ENCODE results near the gene SUSD1.
"Not testable (repeated sequence)": the region's sequence is repeated elsewhere in the genome, so short reads cannot be mapped to it uniquely, and the experiment has no call there.

Gene SUSD1

DNA sequence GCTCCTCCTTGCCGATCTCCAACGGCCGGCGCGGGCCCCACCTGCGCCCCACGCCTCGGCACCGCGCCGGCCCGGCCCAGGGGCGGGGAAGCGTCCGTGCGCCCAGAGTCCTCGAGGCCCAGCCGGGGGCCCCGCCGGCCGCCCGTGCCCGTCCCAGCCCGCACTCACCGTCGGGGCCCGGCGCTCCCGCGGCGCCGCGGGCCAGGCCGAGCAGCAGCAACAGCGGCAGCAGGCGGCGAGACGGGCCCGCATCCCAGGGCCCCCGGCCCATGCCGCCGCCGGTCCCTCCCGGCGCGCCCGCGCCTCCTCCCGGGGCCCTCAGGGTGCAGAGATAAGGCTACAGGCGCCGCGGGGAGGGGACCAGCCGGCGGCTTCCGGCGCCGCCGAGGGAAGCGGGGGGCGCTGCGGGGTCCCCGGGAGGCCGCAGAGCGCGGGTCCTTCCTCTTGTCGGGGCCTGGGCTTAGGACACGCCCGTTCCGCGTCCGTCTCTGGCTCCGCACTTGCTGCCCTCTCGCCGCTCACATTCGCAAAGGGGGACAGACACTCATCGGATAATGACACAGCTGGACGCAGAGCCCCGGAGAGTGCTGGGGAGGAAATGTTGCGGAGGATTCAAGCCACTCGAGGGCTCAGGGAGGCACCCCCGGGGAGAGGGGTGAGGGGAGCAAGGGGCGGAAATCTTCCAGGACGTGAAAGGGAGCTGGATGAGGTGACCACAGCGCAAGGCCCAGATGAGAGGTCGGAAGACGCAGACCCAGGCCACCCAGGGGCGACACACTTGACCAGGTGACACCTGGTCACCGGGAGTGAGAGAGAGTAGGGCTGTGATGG, at the start of gene SUSD1:
TSS of gene SUSD1 (minus strand) at position 333 of the 831 bp plus-strand sequence. CDS start at position 271, 62 bp downstream.
- Mint-ChIP-seq H3K4me3 (peak within 1 kb of the TSS; percentile 81), H3K27ac (peak within 1 kb of the TSS; percentile 87), H3K9me3 (no peaks in the 10 kb centered on the region), H3K36me3 (ENCODE audit: low read depth) (peaks cover 33% of the 10 kb centered on the region), H3K4me1 (ENCODE audit: low read depth) (peaks cover 74% of the 10 kb centered on the region), H3K27me3 (no peaks in the 10 kb centered on the region)
- intact Hi-C loops (cut with micrococcal nuclease), result no loop called here

DNA sequence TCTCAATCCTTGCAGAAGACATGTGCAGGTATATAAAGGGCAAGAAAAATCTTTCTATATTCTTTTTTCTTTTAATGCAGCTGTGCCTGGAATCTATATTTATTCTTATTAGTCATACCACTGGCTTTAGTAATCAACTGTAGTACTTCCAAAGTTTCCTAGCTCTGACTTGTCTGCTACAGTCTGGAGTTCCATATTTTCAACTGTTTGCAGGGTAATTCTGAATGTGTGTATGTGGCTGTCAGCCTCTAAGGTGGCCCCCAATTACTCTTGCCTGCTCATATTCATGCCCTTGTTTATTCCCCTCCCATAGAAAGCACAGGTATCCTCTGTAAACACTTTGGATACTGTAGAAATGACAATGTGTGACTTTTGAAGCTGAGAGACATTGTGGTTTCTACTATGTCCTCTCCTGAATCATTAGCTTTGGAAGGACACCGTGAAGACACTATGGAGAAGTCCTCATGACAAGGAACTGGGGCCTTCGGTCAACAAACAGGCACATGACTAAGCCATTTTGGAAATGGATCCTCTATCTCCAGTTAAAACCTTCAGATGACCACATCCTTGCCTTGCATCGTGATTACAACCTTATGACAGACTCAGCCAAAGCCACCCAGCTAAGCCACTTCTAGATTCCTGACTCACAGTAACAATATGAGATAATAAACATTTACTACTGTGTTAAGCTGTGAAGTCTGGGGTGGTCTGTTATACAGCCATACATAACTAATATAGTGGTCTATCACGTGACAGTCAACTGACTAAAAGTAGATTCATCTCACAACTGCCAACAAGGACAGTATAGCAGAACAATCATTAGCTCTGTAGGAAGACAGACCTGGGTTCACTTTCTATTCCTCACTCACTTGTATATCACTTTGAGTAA, 49.5 kb upstream of the SUSD1 start:
- H3K4me1 Mint-ChIP-seq (ENCODE audit: low read depth), result peaks cover 10% of the 10 kb centered on the region
- H3K27me3 Mint-ChIP-seq, result no peaks in the 10 kb centered on the region
- intact Hi-C loops (cut with micrococcal nuclease), result no loop called here
- no peaks in the 10 kb centered on the region for H3K9me3 Mint-ChIP-seq
- H3K27ac Mint-ChIP-seq, result peak overlapping the region; percentile 68
- peaks cover 91% of the 10 kb centered on the region for H3K36me3 Mint-ChIP-seq (ENCODE audit: low read depth)
- H3K4me3 Mint-ChIP-seq, result no peak overlapping the region

DNA sequence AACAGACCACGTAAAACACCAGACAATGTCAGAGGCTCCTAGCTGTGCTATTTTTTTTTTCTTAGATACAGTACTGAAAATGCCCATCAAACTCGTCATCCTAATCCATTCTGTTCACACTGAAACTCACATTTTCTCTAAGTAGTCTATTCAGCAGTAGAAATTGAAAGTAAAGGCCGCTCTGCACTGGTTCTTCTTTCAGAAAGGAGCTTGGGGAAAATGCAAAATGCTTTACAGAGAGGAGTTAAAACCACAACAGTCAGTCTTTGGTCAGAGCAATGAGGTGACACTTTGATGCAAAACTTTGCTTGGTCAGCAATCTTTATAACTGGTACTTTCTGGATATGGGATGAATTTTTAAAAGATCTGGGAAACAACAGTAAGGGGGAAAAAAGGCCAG, 43.8 kb upstream of the SUSD1 start:
- H3K9me3 Mint-ChIP-seq, result no peaks in the 10 kb centered on the region
- H3K4me3 Mint-ChIP-seq, result no peak overlapping the region
- H3K27ac Mint-ChIP-seq, result no peak overlapping the region
- intact Hi-C loops (cut with micrococcal nuclease), result loop anchor here (10.0 kb wide), 1 partner anchor 54 kb away; no protein-coding TSS in a partner anchor
- H3K36me3 Mint-ChIP-seq (ENCODE audit: low read depth), result peaks cover 81% of the 10 kb centered on the region
- H3K4me1 Mint-ChIP-seq (ENCODE audit: low read depth), result no peaks in the 10 kb centered on the region
- H3K27me3 Mint-ChIP-seq, result no peaks in the 10 kb centered on the region

DNA sequence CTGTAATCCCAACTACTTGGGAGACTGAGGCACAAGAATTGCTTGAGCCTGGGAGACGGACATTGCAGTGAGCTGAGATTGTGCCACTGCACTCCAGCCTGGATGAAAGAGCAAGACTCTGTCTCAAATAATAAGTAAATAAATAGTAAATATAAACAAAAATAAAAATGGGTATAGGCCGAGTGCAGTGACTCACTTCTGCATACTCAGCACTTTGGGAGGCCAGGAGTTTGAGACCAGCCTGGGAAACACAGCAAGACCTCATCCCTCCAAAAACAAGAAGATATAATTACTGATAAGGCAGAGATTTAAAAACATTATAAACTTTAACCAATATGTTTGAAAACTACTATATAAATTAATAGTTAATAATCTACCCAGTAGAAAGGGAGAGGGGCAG, 37.8 kb upstream of the SUSD1 start:
- Mint-ChIP-seq H3K36me3 (ENCODE audit: low read depth) (peaks cover 88% of the 10 kb centered on the region), H3K4me3 (no peak overlapping the region), H3K4me1 (ENCODE audit: low read depth) (no peaks in the 10 kb centered on the region), H3K27ac (no peak overlapping the region), H3K9me3 (peaks cover 17% of the 10 kb centered on the region), H3K27me3 (no peaks in the 10 kb centered on the region)
- intact Hi-C loops (cut with micrococcal nuclease), result loop anchor here (10.0 kb wide), 1 partner anchor 48 kb away; no protein-coding TSS in a partner anchor

DNA sequence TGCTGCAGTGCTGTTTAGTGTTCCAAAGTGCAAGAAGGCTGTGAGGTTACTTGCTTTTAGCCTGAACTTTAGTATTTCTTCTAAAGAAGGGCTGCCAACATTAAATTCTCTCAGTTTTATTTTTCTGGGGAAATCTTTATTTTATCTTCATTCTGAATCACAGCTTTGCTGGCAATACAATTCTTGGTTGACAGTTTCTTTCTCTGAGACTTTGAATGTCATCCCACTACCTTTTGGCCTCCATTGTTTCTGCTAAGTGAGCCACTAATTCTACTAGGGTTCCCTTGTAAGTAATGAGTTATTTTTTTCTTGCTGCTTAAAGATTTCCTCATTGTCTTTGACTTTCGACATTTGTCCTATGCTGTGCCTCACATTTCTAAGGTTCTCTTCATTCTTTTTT, 32.4 kb upstream of the SUSD1 start:
- H3K36me3 Mint-ChIP-seq (ENCODE audit: low read depth), result peaks cover 89% of the 10 kb centered on the region
- no peaks in the 10 kb centered on the region for H3K27me3 Mint-ChIP-seq
- H3K27ac Mint-ChIP-seq, result no peak overlapping the region
- no peak overlapping the region for H3K4me3 Mint-ChIP-seq
- H3K4me1 Mint-ChIP-seq (ENCODE audit: low read depth), result no peaks in the 10 kb centered on the region
- intact Hi-C loops (cut with micrococcal nuclease), result no loop called here
- H3K9me3 Mint-ChIP-seq, result peaks cover 24% of the 10 kb centered on the region

DNA sequence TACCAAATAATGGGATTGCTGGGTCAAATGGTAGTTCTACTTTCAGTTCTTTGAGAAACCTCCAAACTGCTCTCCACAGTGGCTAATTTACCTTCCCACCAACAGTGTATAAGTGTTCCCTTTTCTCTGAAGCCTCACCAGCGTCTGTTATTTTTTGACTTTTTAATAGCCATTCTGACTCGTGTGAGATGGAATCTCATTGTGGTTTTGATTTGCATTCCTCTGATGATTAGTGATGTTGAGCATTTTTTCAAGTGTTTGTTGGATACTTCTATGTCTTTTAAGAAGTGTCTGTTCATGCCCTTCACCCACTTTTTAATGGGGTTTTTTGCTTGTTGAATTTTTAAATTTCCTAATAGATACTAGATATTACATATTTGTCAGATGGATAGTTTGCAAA, 28.4 kb upstream of the SUSD1 start:
- H3K4me1 Mint-ChIP-seq (ENCODE audit: low read depth), result no peaks in the 10 kb centered on the region
- H3K27me3 Mint-ChIP-seq, result no peaks in the 10 kb centered on the region
- H3K36me3 Mint-ChIP-seq (ENCODE audit: low read depth), result peaks cover 50% of the 10 kb centered on the region
- H3K4me3 Mint-ChIP-seq, result no peak overlapping the region
- intact Hi-C loops (cut with micrococcal nuclease), result no loop called here
- peaks cover 13% of the 10 kb centered on the region for H3K9me3 Mint-ChIP-seq
- H3K27ac Mint-ChIP-seq, result no peak overlapping the region

DNA sequence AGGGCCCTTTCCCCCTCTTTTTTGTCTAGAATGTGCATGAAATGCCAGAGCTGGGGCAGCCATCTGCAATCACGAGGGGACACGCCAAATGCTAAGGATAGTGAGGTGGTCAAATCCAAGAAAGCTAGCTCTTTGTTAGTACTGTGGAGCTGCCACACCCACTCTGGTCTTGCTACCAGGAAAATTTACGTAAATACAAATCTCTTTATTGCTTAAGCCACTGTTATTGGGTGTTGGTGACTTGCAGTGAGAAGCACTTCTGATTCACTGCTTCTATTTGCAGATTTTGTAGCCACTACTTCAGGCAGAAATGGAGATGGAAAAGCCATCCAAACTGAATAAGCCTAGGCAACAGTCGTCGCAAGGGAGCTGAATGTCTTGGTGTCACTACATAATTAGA, 25.6 kb upstream of the SUSD1 start:
- H3K27ac Mint-ChIP-seq, result no peak overlapping the region
- H3K36me3 Mint-ChIP-seq (ENCODE audit: low read depth), result peaks cover 26% of the 10 kb centered on the region
- no peak overlapping the region for H3K4me3 Mint-ChIP-seq
- no peaks in the 10 kb centered on the region for H3K9me3 Mint-ChIP-seq
- H3K4me1 Mint-ChIP-seq (ENCODE audit: low read depth), result peaks cover 2% of the 10 kb centered on the region
- intact Hi-C loops (cut with micrococcal nuclease), result no loop called here
- no peaks in the 10 kb centered on the region for H3K27me3 Mint-ChIP-seq

DNA sequence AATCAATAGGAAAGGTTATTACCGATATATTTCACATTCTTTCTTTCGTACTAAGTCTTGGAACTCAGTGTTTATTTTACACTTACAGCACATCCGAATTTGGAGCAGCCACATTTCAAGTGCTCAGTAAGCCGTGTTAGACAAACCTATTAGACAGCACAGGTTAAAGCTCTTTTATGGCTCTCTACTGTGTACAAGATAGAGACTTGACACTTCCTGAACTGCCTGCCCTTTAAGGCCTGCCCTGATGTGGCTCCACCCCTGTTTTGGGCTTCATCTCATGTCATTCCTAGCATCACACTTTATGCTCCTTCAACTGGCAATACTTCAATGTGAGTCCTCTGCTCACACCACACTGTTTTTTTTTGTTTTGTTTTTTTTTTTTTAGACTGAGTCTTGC, 23.5 kb upstream of the SUSD1 start:
- Mint-ChIP-seq H3K9me3 (no peaks in the 10 kb centered on the region), H3K4me1 (ENCODE audit: low read depth) (peaks cover 10% of the 10 kb centered on the region), H3K4me3 (no peak overlapping the region), H3K36me3 (ENCODE audit: low read depth) (peaks cover 9% of the 10 kb centered on the region), H3K27me3 (no peaks in the 10 kb centered on the region), H3K27ac (no peak overlapping the region)
- intact Hi-C loops (cut with micrococcal nuclease), result no loop called here

DNA sequence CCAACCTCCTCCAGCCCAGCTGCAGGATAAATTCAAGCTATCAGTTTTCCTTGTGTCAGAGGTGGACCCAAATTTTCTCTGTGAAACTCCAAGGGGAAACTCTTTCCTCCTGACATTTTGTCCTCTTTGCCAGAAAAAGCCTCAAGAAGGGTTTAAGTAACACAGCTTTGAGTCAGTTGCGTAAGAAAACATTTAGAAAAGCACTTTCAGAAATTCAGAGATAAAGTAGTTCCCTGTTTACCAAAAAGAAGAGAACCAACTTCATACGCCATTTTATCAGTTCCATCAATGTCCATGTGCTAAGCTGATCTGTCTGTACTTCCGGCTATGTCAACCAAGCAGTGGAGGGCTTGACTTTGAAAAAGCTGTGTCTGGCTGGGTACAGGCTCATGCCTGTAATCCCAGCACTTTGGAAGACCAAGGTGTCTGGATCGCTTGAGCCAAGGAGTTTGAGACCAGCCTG, 19.9 kb upstream of the SUSD1 start:
- no peak overlapping the region for H3K27ac Mint-ChIP-seq
- H3K36me3 Mint-ChIP-seq (ENCODE audit: low read depth), result no peaks in the 10 kb centered on the region
- no peaks in the 10 kb centered on the region for H3K9me3 Mint-ChIP-seq
- H3K4me3 Mint-ChIP-seq, result no peak overlapping the region
- H3K27me3 Mint-ChIP-seq, result no peaks in the 10 kb centered on the region
- H3K4me1 Mint-ChIP-seq (ENCODE audit: low read depth), result peaks cover 10% of the 10 kb centered on the region
- intact Hi-C loops (cut with micrococcal nuclease), result no loop called here

DNA sequence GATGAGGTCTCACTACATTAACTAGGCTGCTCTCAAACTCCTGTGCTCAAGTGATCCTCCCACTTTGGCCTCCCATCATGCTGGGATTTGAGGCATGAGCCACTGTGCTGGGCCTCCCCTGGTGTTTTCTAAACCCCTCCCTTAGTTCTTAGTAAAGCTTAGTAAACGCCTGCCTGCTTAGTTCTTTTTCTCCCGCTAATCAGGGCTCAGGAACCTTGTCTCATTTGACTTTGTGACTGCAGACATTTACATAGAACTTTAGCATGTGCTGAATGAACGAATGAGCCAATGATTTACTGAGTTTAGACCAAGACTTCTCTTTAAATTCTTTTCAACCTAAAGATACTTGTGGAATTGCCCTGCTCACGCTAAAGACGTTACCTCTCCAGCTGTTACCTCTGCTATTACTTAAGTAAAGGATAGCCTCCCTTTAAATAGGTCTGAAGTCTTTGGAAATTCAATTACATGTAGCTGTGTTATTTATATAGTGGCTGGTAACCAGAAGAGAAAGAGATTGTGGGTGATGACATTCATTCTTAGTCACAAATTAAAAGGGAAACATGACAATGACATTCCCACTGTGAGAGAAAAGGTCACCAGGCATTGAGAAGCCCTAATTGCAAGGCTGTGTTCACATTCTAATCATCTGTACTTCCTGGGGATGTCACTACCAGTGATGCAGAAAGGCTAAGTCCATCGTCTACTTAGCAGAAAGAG, 18.6 kb upstream of the SUSD1 start:
- Mint-ChIP-seq H3K36me3 (ENCODE audit: low read depth) (no peaks in the 10 kb centered on the region), H3K9me3 (no peaks in the 10 kb centered on the region), H3K27me3 (no peaks in the 10 kb centered on the region), H3K4me3 (no peak overlapping the region), H3K4me1 (ENCODE audit: low read depth) (peaks cover 10% of the 10 kb centered on the region), H3K27ac (no peak overlapping the region)
- intact Hi-C loops (cut with micrococcal nuclease), result no loop called here

DNA sequence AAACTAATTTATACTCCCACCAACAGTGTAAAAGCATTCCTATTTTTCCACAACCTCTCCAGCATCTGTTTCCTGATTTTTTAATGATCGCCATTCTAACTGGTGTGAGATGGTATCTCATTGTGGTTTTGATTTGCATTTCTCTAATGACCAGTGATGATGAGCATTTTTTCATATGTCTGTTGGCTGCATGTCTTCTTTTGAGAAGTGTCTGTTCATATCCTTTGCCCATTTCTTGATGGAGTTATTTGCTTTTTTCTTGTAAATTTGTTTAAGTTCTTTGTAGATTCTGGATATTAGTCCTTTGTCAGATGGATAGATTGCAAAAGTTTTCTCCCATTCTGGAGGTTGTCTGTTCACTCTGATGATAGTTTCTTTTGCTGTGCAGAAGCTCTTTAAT, 15.2 kb upstream of the SUSD1 start:
- H3K27ac Mint-ChIP-seq; H3K36me3 Mint-ChIP-seq (ENCODE audit: low read depth); H3K4me3 Mint-ChIP-seq; intact Hi-C loops (cut with micrococcal nuclease); H3K27me3 Mint-ChIP-seq; H3K9me3 Mint-ChIP-seq; H3K4me1 Mint-ChIP-seq (ENCODE audit: low read depth): not testable (repeated sequence)

DNA sequence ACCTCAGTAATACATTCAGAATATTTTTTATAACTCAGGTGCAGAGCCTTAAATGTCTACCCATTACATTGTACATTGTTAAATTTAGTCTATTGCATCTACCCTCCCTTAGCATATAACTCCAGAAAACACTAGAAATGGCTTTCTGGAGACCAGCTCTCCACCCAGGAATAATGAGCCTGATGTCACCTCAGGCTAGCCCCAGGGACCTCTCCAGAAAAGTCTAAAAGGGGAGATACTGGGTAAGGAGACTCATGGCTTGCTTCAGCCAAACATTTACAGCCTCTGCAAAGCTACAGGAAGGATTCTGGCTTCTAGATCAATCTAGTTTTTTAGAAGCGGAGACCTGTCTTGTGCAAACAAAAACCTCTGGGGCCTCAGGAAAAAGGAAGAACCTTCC, 13.8 kb upstream of the SUSD1 start:
- no peak overlapping the region for H3K4me3 Mint-ChIP-seq

DNA sequence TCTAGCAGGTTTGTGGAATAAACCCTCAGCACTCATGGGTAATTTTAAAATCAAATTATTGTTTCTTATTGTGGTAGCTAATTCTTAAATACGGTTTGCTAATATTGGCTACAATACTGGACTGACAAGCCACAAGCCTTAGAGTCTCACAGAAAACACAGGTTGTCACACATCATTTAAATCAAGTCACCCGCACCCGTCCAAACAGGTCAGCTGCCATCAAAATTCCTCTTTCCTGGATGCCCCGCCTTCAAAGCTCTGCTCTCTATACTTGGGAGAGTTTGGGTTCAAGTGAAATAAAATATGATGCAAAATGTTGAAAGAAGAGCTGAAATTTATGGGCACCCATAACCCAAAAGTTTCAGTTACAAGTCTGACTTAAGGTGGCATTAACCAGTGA, 12.3 kb upstream of the SUSD1 start:
- H3K27ac Mint-ChIP-seq, result no peak overlapping the region
- intact Hi-C loops (cut with micrococcal nuclease), result no loop called here

More for the DNA sequence above, 13.8 kb upstream of the SUSD1 start:
- no peaks in the 10 kb centered on the region for H3K9me3 Mint-ChIP-seq
- intact Hi-C loops (cut with micrococcal nuclease), result no loop called here
- no peaks in the 10 kb centered on the region for H3K27me3 Mint-ChIP-seq
- H3K36me3 Mint-ChIP-seq (ENCODE audit: low read depth), result no peaks in the 10 kb centered on the region
- no peak overlapping the region for H3K27ac Mint-ChIP-seq
- no peaks in the 10 kb centered on the region for H3K4me1 Mint-ChIP-seq (ENCODE audit: low read depth)

DNA sequence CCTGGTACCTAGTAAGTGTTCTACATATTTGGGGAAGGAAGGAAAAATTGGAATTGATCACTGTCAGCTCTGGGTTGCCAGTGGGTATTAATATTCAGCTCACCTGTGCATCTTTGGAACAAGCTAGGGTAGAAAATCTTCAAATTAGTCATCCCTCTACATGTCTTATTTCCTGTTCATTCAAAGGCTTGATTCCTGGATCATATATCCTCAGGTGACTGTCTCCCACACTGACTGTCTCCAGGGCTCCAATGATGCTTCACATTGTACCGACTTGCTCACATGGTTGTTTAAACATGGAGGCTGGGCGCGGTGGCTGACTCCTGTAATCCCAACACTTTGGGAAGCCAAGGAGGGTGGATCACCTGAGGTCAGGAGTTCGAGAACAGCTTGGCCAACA, 11.6 kb upstream of the SUSD1 start:
- intact Hi-C loops (cut with micrococcal nuclease), result no loop called here
- Mint-ChIP-seq H3K4me1 (ENCODE audit: low read depth) (peaks cover 9% of the 10 kb centered on the region), H3K36me3 (ENCODE audit: low read depth) (no peaks in the 10 kb centered on the region), H3K27ac (no peak overlapping the region), H3K9me3 (peaks cover 9% of the 10 kb centered on the region), H3K27me3 (no peaks in the 10 kb centered on the region), H3K4me3 (no peak overlapping the region)

More for the DNA sequence above, 12.3 kb upstream of the SUSD1 start:
- no peaks in the 10 kb centered on the region for H3K36me3 Mint-ChIP-seq (ENCODE audit: low read depth)
- H3K9me3 Mint-ChIP-seq, result peaks cover 9% of the 10 kb centered on the region
- no peaks in the 10 kb centered on the region for H3K27me3 Mint-ChIP-seq
- H3K4me1 Mint-ChIP-seq (ENCODE audit: low read depth), result peaks cover 6% of the 10 kb centered on the region
- no peak overlapping the region for H3K4me3 Mint-ChIP-seq
